HepG2 (cell line): ENCODE data around the gene DDX53.

Experiments used
- NFE2L2 ChIP-seq: fragments of 150-350 bp; IDR thresholded peaks from 2 replicates; pipeline ENCODE4 v1.6.1; 2014; ENCODE audit warnings: low read length
- ZNF772 ChIP-seq: sonication (generic); formaldehyde crosslinking; IDR thresholded peaks from 2 replicates; pipeline ENCODE4 v1.5.0; 2020; ENCODE audit warnings: mild to moderate bottlenecking, missing genetic modification reagents

GRCh38 chrX:22958250-22958649 lies 41.5 kb upstream of the DDX53 start:
- TF ChIP-seq ZNF772 (CRISPR knock-in tag) (no peak), NFE2L2 (no peak)
